Activated CD8-positive, alpha-beta memory T cell treated with anti-CD3 and anti-CD28 coated beads for 4 hours (primary cell): ENCODE results near the gene RORC.

ENCODE experiments used
- DNase-seq, 2 donors: peaks; one replicate each; pipeline ENCODE4 v3.0.0-alpha.2; 2020; ENCODE audit warnings: low read depth in 2 of 2

Gene RORC

DNA sequence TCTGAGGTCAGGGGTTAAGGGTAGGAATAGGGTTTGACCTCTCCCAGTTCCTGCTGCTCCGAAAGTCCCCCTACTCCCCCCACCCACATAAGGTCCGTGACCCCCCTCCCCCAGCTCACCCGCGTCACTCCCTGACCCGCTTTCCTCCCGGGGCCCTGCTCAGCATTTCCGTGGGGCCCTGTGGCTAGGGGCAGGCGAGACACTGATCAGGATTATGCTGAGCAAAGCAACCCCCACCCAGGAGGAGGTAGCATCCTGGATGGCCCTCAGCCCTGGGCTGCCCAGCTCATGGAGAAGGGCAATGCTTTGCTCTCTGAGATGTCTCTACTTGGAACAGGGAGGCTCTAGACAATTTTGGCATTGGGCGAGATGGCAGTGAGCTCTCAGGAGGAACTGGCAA, 3.7 kb downstream of the RORC start:
- DNase-seq = no peak

GRCh38 chr1:151825751-151826660, 5.6 kb downstream of the RORC start:
- DNase-seq = no peak

- no peak for DNase-seq
Observed at GRCh38 chr1:151825204-151825603, 6.4 kb downstream of the RORC start.

DNA sequence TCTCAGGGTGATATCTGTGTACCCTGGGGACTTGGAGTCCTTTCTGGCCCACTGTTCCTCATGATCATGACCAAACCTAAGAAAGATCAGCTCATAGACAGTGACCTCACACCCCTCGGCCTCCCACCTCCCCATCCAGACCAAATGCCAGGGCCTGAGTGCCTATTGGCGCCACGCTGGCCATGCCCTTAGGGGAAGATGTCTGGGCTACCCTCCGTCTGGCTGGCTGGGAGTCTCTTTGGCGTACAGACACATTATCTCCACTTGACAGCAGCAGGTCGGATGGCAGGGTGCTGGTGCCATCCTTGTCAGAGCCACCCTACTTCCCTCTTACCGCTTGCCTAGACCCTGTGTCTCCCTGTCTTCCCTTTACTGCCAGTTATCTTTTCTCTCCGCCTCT, 8.4 kb downstream of the RORC start:
- no peak for DNase-seq

DNA sequence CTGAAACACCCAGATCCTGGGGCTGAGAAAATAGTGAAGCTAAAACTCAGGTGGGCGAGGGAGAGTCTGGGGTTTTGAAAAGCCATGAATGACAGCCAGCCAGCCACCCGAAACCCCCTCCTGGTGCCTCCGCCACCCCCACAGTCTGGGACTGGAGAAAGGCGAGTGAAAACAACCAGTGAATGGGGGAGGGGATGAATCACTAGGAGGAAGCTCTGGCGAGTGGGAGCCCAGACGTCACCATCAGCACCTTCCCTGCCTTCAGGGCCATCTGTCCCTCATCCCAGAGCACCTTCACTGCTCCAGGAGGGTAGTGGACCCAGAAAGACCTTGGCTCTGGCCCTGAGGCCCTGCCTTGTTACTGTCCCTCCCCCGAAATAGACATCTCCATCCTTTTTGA, 9.2 kb downstream of the RORC start:
- peak in 1 of 2 donors; percentile 45 for DNase-seq

- DNase-seq = no peak
Observed at GRCh38 chr1:151820940-151821339, 10.7 kb downstream of the RORC start.

DNA sequence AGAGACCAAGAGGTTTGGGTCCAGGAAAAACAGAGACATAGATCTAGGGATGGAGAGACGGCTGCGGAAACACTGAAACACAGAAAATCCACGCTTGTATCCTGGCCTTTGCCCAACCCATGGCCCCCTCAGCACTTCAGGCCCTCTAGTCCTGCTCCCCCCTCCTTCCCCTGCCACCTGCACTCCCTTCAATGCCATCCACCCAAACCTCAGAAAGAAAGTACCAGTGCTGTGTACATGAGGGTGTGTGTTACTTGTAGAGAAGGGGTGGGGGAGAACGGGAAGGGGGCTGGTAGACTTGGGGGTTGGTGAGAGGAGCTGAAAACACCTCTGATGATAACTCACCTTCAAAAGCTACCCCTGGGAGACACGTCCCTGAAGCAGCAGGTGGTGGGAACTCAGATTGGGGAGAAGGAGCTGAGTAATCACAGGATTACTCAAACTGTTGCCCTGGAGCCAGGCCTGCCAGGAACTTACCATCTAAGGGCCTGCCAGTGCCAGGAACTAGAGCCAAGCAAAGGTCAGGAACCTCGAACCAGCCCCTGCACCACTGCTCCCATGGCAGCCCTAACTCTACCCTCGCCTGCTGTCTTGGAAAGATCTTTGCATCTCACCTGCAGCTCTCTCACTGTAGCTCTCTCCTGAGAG, 11.5 kb downstream of the RORC start:
- no peak for DNase-seq

DNA sequence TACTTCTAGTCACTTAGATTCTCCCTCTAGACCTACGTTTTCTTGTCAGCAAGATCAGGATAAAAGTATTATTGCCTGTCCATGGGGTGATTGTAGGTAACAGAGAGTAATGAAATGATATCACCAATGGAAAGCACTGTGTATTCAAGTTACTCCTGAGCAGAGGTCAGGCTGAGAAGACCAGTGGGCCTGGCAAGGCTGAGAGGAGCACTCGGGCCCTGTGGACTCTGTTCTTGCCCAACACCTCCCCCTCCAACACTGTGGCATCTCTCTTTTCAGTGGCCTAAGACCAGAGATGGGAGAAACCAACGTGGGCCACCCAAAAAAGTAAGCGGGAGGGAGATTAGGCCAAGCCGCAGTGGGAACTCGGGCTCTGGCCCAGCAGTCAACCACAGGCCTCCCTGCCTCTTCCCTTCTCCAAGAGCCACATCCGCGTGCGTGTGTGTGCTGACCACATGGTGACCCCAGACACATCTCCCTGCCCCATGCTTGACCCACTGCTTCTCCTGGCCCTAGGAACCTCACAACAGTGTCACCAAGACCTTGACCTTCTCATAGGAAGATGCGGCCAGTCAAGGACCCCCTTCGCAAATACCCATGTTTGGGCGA, 12.3 kb downstream of the RORC start:
- no peak for DNase-seq

- no peak for DNase-seq
Observed at GRCh38 chr1:151817353-151817730, 14.3 kb downstream of the RORC start.

GRCh38 chr1:151816548-151817352, 14.9 kb downstream of the RORC start:
- no peak for DNase-seq

GRCh38 chr1:151815716-151816327, 15.8 kb downstream of the RORC start:
- no peak for DNase-seq

DNA sequence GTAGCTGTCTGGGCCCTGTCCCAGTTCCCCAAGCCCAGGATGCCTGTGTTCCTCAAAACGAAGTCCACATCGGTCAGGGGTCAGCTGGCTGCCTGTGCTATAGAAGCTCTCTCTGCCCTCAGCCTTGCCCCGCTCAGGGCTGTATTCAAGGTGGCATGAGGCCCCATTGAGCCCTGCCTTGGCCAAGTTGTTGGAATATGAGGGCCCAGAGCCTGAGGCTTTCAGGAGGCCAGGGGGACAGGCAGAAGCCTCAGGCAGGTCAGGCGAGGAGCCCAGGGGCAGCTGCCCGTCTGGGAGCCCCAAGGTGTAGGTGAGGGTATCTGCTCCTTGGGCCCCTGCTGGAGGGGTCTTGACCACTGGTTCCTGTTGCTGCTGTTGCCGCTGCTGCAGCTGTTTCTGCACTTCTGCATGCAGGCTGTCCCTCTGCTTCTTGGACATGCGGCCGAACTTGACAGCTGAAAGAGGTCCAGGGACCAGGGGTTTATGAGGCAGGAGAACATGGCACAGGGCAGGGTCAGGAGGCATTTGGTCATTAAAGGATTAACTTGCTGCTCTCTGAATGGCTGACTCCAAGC, 16.5 kb downstream of the RORC start:
- no peak for DNase-seq

DNA sequence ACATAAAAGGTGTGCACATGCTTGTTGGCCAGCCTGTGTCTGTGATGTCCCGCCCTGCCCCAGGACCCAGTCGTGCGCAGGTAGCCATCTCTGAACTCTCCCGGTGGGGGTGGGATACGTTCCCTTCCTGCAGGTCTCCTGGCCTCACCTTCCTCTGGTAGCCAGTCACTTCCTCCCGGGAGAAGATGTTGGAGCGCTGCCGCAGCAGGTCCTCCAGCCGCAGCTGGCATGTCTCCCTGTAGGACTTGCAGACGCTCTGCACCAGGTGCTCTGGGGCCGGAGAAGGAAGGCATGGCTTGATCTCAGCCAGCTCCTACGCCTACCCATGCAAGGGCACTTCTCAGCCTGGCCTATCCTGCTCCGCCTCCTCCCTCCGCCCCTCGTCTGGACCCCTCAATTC, 17.2 kb downstream of the RORC start:
- no peak for DNase-seq

DNA sequence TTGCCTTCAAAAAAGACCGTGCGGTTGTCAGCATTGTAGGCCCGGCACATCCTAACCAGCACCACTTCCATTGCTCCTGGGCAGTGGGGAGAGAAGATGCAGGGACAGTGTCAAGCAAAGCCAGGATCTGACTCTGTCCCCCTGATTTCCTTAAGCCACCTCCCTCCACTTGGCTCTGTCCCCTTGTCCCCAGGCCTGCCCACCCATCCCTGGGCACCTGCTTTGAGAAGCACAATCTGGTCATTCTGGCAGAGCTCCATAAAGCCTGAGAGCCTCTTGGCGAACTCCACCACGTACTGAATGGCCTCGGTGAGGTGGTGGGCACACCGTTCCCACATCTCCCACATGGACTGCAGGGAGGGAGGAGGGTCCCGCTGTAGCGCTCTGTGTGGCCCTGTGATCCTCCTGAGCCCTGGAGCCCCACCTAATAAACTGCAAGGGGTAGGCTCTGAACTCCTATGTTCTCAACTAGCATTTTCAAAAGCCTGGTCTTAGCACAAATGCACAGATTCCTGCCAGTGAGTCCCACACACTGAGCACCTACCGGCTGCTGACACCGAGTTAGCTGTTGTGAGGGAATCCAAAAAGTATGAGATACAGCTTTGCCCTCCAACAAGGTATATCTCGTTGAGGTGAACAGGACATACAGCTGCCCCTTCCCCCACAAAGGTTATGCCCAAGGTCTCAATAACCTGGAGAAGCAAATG, 18.2 kb downstream of the RORC start:
- DNase-seq = no peak

DNA sequence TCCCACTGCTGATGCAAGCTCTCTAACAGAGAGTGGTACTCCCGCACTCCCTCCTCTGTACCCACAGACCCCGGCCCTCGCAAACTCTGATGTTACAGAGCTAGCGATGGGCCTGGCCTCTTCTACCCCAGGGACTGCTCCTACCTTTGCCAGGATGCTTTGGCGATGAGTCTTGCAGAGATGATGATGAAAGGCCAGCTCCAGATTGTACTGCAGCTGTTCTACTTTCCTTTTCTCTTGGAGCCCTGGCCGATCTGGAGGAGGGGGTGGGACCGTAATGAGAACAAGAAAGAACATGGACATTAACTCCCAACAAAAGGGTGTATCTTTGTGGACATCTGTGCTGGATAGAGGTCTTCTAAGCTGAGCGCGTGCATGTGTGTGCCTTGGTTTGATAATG, 20.4 kb downstream of the RORC start:
- DNase-seq = no peak

- no peak for DNase-seq
Observed at GRCh38 chr1:151809985-151810556, 21.5 kb downstream of the RORC start.

DNA sequence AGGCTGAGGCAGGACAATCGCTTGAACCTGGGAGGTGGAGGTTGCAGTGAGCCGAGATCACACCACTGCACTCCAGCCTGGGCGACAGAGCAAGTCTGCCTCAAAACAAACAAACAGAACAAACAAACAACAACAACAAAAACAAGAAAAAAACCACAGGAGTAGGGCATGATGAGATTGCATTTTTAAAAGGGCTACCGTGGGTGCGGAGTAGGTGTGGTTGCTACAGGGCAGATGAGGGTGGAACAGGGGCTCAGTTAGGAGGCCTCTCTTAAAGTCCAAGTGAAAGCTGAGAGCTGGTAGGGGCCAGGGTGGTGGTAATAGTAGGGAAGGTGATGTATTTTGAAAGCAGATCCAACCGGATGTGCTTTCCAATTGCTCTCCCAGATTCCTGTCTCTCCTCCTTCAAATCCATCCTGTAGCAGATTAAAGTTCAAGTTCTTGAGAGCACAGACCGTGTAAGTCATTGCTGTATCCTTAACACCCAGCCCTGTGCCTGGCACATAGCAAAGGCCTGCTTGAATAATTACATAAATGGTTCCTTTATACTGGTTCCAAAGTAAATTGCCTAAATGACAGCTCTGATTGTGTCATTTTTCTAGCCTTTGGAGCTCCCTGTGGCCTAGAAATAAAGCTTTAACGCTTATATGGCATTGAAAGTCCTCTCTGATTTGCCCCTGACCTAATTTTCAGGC, 22.2 kb downstream of the RORC start:
- no peak for DNase-seq

DNA sequence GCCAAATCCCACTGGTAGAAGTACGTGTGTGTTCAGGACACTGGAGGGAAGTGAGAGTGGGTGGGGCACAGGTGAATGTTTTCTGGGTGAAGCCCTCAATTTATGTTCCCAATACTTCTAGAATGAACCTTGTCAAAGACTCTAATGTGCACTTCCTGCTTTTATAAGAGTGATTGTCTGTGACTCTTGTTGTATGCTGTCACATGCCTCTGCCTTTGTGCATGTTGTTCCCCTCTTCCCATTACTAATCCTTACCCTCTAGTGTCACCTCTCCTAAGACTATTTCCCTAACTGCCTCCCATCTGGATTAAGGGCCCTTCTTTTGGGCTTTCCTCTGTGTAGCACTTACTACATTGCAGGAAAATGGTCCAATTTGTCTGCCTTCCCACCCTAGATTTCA, 23.8 kb downstream of the RORC start:
- no peak for DNase-seq

- DNase-seq = no peak
Observed at GRCh38 chr1:151807131-151807530, 24.5 kb downstream of the RORC start.

DNA sequence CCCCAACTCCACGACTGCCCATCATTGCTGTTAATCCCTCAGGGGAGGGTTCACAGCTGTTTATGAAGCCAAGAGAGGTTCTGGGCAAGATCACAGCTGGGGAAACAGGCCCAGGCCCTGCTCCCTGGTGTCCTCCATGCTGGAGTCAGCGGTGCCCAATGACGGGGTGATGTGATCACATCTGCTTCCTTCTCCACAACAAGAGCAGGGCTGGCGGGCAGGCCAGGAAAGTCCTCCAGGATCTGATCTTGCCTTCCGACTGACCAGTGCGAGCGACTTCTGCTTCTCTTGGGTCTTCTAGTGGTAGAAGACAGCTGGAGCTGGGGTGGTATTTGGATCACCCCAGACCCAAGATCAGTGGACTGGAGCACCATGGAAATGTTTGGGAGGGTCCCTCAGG, 25.4 kb downstream of the RORC start:
- no peak for DNase-seq
